Heart left ventricle (tissue), 16 donors: ENCODE measurements around the gene TLR1. TPM values are rescaled to one million over a fixed set of nuclear protein-coding genes. Genes with fewer than 3 reads are reported as not detected.
A peak's percentile ranks its signal among the peaks of the same experiment; 100 is the strongest.

Experiments used
- ATAC-seq, 4 donors: fragments of 200-7000 bp; cut with Tn5 transposase; one replicate each; pipeline ENCODE4 v1.9.1; 2020 to 2022; ENCODE audit warnings: moderate library complexity in 4 of 4, mild to moderate bottlenecking in 3 of 4, moderate number of reproducible peaks in 1 of 4
- DNase-seq, 5 donors: peaks; one replicate each; pipeline ENCODE4 v3.0.0-alpha.2; 2020
- H3K27ac ChIP-seq, 12 donors: fragments of 200-600 bp; sonication (generic) in 4 of 12; one replicate each; pipeline versions ENCODE4 v1.5.0 to v1.8.0; 2016 to 2022; ENCODE audit warnings: mild to moderate bottlenecking in 2 of 12
- H3K27me3 ChIP-seq, 9 donors: fragments of 200-600 bp; sonication (generic) in 2 of 9; one replicate each; pipeline versions ENCODE4 v1.5.1 to v1.8.0; 2016 to 2022; ENCODE audit warnings: mild to moderate bottlenecking in 3 of 9
- H3K36me3 ChIP-seq, 9 donors: fragments of 200-600 bp; sonication (generic) in 2 of 9; one replicate each; pipeline versions ENCODE4 v1.5.0 to v1.8.0; 2018 to 2022; ENCODE audit warnings: mild to moderate bottlenecking in 2 of 9
- H3K4me1 ChIP-seq, 12 donors: fragments of 200-600 bp; sonication (generic) in 4 of 12; one replicate each; pipeline versions ENCODE4 v1.5.0 to v1.8.0; 2016 to 2022; ENCODE audit warnings: mild to moderate bottlenecking in 3 of 12
- H3K4me3 ChIP-seq, 12 donors: fragments of 200-600 bp; sonication (generic) in 4 of 12; one replicate each; pipeline versions ENCODE4 v1.5.0 to v1.8.0; 2017 to 2022; ENCODE audit warnings: mild to moderate bottlenecking in 9 of 12, moderate library complexity in 4 of 12
- H3K9me3 ChIP-seq, 12 donors: fragments of 200-600 bp; sonication (generic) in 4 of 12; one replicate each; pipeline versions ENCODE4 v1.5.0 to v1.8.0; 2016 to 2022; ENCODE audit warnings: mild to moderate bottlenecking in 1 of 12
- POLR2A ChIP-seq, 2 donors: fragments of 450-650 bp; IDR thresholded peaks; one replicate each; pipeline ENCODE4 v1.6.1; 2017; ENCODE audit warnings: antibody characterized with exemption in 2 of 2, mild to moderate bottlenecking in 2 of 2, moderate library complexity in 2 of 2
- WGBS, 4 donors: extraction: QIAGEN DNeasy Blood & Tissue Kit in 2 of 4; methylation state at CpG; one replicate each; pipeline versions ENCODE4 v1.1.5 to v1.1.7; 2013 to 2018; 5-methylcytosine and 5-hydroxymethylcytosine counted together
- intact Hi-C, 10 donors: fragments of 100-400 bp; cut with DNase I; formaldehyde crosslinking; loops; one replicate each; pipeline versions ENCODE4 v1.11.1 to v1.14.2; 2022
- polyA plus RNA-seq, 2 donors: library from polyadenylated mRNA; stranded (reverse); fragments of 200-250 nt; gene quantifications; one replicate each; pipeline ENCODE4 v1.2.3, GENCODE V29; 2013
- total RNA-seq, 9 donors: library from RNA; depleted of rRNA in 2 of 9; stranded (reverse); fragments of >200 nt in 2 of 9; fragmentation: NEBNext Ultra II Directional in 3 of 9; extraction: Animal tissue kit (Norgen Biotek cat#: 25700) in 3 of 9; gene quantifications; one replicate each; pipeline versions ENCODE4 v1.1.0 to v1.2.4, GENCODE V29; 2016 to 2023
- TF ChIP-seq, protein P1 (sequence below), 12 donors: fragments of 200-600 bp; sonication (generic) in 4 of 12; IDR thresholded peaks; one replicate each; pipeline versions ENCODE4 v1.5.0 to v1.8.0; 2018 to 2022; ENCODE audit warnings: antibody characterized with exemption in 12 of 12, mild to moderate bottlenecking in 5 of 12
- donor health status: ischemic (EF 13 %, LVEDD 7.1; RV severe dilation, severe dysfunction).
- donor health status: healthy with polysubstance abuse.
- donor health status: DM: no; HTN: yes; CAD: no.
- donor health status: DM: no; HTN: no; CAD: no.
- donor health status: ischemic (EF 25% LVEDD 6.9; RV normal size, moderate dysfunction).
- donor health status: ischemic (EF 25% LVEDD 5.7; RV mildly dilated, moderate dysfunction).
- donor health status: healthy.
- donor health status: DM: yes; HTN: yes; CAD: no.
- donor health status: ischemic (EF 35%, LVEDD 5.7; RV mildly dilated, moderate dysfunction).
- donor health status: nonischemic (EF 11% LVEDD 7.7; RV severe dilation, severe dysfunction).
- donor health status: DM: yes; HTN: yes; CAD: no.
- donor health status: PGD.
- donor health status: ischemic (EF 29% LVEDD 5.4; RV normal size, mild dysfunction).
- donor health status: nonischemic (EF 23%, LVEDD 6.1; RV moderate dilation, normal function).

TLR1 gene
- total and polyA plus RNA-seq, 11 donors: 0.34 to 31.8 (median 2.8) TPM

DNA sequence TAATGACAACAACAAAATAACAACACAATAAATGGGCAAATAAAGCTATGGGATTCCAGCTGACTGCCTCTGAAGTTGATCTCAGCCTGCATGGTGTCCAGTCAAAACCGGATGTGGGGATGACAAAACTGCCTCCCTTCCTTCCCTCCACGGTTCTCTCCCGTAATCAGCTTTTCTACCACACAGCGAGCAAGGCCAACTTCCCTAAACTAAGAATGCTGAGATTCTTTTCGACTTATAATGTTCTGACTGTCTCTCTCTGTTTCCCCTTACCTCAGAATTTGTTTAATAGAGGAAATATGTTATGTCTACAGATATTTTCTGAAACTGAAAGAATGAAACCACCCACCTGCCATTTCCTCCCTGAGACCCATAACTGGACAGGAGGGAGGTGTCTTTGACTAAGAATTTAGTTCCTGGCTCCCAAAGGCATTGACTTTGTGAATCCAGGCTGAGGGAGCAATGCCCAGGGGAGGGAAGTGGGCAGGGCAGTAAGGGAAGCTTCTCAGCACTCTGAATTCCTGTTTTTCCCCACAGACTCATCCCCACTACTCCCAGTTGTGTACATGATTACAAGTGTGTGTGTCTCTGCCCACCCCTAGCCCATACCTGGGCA, 1.0 kb upstream of the TLR1 start:
- Histone ChIP-seq H3K27ac (peak overlapping the region; percentile 14 to 93 (median 62)), H3K9me3 (peaks cover 0 to 6% (median 0%) of the 10 kb centered on the region in 12 donors), H3K4me1 (peaks cover 0 to 39% (median 6%) of the 10 kb centered on the region in 12 donors), H3K4me3 (peak overlapping the region in 9 of 12 donors; percentile 29 to 56 (median 43)), H3K36me3 (peaks cover 0 to 16% (median 0%) of the 10 kb centered on the region in 9 donors), H3K27me3 (no peaks in the 10 kb centered on the region)
- ATAC-seq (peak; percentile 39 to 89 (median 84)), DNase-seq (peak in 4 of 5 donors; percentile 35 to 50 (median 41))
- intact Hi-C loops: no loop called here
- no peak for TF ChIP-seq POLR2A (IDR thresholded peaks at IDR 0.05)
- TF ChIP-seq, protein P1, sequence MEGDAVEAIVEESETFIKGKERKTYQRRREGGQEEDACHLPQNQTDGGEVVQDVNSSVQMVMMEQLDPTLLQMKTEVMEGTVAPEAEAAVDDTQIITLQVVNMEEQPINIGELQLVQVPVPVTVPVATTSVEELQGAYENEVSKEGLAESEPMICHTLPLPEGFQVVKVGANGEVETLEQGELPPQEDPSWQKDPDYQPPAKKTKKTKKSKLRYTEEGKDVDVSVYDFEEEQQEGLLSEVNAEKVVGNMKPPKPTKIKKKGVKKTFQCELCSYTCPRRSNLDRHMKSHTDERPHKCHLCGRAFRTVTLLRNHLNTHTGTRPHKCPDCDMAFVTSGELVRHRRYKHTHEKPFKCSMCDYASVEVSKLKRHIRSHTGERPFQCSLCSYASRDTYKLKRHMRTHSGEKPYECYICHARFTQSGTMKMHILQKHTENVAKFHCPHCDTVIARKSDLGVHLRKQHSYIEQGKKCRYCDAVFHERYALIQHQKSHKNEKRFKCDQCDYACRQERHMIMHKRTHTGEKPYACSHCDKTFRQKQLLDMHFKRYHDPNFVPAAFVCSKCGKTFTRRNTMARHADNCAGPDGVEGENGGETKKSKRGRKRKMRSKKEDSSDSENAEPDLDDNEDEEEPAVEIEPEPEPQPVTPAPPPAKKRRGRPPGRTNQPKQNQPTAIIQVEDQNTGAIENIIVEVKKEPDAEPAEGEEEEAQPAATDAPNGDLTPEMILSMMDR (IDR thresholded peaks at IDR 0.05): no peak
- WGBS, 4 donors: 28 to 45% (median 31%) methylated on average over 5 of the region's 5 CpGs

DNA sequence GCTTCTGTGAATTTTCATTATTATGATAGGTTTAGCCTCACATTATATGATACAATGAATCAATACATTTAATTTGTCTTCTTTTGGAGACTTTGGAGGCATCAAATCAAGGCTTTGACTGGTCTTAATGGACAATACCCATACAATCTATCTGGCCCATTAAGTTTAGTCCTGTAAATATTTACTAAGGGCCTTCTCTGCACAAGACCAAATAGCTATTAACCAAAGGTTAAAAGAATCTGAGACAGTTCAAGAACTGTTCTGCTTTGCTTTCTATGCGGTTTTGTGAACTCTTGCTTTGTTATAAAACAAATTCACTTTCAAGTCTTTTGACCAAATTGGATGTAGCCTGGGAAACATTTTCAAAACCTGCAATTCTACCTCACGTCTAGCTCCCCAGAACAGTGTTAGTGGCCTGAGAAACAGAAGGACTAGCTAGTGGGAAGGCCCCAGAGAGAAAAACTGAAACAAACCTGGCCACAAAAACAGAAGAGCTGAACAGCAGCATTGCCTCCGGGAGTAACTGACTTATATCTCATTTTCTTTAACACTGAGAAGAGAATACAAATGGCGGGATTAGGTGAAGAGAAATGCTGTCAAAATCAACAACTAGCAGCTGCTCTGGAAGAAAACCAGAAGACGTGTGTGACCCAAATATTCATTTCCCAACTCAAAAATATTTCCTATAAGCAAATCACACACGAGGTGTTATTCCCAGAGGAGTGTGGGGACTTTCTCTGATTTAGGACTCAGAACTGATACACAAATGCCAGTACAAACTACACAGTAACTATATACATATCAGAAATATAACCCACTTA, 548 bp downstream of the TLR1 start:
- no peak for TF ChIP-seq POLR2A (IDR thresholded peaks at IDR 0.05)
- TF ChIP-seq, protein P1 (IDR thresholded peaks at IDR 0.05): no peak
- no peak for DNase-seq
- Histone ChIP-seq H3K27me3 (no peaks in the 10 kb centered on the region), H3K9me3 (peaks cover 0 to 17% (median 0%) of the 10 kb centered on the region in 12 donors), H3K36me3 (peaks cover 0 to 32% (median 7%) of the 10 kb centered on the region in 9 donors), H3K4me3 (peak overlapping the region in 10 of 12 donors; percentile 29 to 56 (median 42)), H3K4me1 (peaks cover 0 to 35% (median 6%) of the 10 kb centered on the region in 12 donors), H3K27ac (peak overlapping the region; percentile 14 to 93 (median 62))
- 42 to 64% (median 58%) methylated on average over 6 of the region's 6 CpGs for WGBS, 4 donors
- intact Hi-C loops: loop anchor here in 1 of 10 donors (5.0 kb wide), 1 partner anchor 42 kb away; no protein-coding TSS in a partner anchor
- ATAC-seq: peak in 1 of 4 donors; percentile 32

DNA sequence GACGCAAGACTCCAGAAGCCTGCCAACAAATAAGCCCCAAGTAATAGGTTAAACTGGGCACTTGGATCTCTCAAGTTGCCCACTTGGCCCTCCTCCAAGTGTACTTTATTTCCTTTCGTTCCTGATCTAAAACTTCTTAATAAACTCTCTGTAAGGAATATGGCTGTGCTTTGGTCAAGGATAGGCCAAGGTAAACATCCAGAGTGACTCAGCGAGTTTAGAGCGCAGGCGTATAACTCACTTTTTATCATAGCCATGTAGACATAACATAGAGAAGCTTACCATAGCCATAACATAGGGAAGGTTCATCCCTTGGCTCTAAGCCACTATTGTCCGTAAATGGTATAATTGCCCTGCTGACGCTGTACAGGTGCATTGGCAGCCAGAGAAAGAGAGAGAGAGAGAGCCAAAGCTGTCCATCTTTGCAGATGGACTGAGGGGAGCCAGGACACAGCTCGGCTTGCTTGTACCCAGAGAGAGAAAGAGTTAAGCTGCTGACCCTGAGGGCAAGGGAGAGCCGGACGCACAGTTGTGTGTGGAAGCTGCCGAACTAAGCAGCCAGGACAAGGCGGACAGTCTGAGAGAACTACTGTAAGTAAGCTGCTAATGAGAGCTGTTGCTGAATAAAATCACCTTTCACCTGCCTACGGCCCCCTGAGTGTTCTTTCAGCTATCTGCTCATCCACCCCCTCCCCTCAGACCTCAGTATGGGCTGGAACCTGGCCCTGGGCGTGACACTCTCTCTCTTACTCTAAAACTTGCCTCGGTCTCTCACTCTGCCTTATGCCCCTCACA, 1.8 kb downstream of the TLR1 start:
- Histone ChIP-seq H3K9me3 (peaks cover 0 to 24% (median 0%) of the 10 kb centered on the region in 12 donors), H3K4me3 (peak overlapping the region in 7 of 12 donors; percentile 35 to 56 (median 45)), H3K4me1 (peaks cover 0 to 35% (median 6%) of the 10 kb centered on the region in 12 donors), H3K36me3 (peaks cover 0 to 45% (median 18%) of the 10 kb centered on the region in 9 donors), H3K27me3 (no peaks in the 10 kb centered on the region), H3K27ac (peak overlapping the region in 1 of 12 donors; percentile 93)
- 92 to 96% (median 94%) methylated on average over 15 of the region's 15 CpGs for WGBS, 4 donors
- intact Hi-C loops: loop anchor here in 1 of 10 donors (5.0 kb wide), 1 partner anchor 40 kb away; no protein-coding TSS in a partner anchor
- DNase-seq: no peak
- TF ChIP-seq, protein P1 (IDR thresholded peaks at IDR 0.05): no peak
- TF ChIP-seq POLR2A (IDR thresholded peaks at IDR 0.05): no peak
- ATAC-seq: no peak
